ENCODE measurements around the gene CCDC85A. TPM values are rescaled to one million over a fixed set of nuclear protein-coding genes. Genes with fewer than 3 reads are reported as not detected.
A peak's percentile ranks its signal among the peaks of the same experiment; 100 is the strongest.

Gene CCDC85A
- total and polyA plus RNA-seq, 8 donors = 0.20 to 0.62 (median 0.31) TPM

DNA sequence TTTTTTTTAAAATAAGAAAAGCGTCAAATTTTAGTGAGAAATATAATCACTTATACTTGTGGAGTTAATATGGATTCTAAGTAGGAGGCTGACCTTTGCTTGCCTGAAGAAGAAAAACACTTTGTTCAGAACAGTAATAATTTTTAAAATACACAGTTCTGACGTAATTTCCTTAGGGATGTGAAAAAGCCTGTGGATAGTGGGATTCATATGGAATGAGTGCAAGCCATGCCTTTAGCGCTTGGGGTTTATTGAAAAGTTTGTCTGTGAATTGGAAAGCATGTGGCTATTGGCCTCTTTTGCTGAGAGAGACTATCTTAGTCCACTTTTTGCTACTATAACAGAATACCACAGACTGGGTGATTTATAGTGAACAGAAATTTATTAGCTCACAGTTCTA is 151.3 kb downstream of the CCDC85A start:
- ATAC-seq (no peak), DNase-seq (no peak), FAIRE-seq (no peak)
- Histone ChIP-seq H3K9me3 (no peaks in the 10 kb centered on the region), H3K4me3 (no peak overlapping the region), H3K4me1 (peaks cover 0 to 10% (median 5%) of the 10 kb centered on the region in 3 donors), H3K27ac (peak overlapping the region in 1 of 4 donors; percentile 9), H3K27me3 (no peaks in the 10 kb centered on the region), H3K36me3 (no peaks in the 10 kb centered on the region)
- intact Hi-C loops (cut with DNase I) = no loop called here
- TF ChIP-seq, protein P1, sequence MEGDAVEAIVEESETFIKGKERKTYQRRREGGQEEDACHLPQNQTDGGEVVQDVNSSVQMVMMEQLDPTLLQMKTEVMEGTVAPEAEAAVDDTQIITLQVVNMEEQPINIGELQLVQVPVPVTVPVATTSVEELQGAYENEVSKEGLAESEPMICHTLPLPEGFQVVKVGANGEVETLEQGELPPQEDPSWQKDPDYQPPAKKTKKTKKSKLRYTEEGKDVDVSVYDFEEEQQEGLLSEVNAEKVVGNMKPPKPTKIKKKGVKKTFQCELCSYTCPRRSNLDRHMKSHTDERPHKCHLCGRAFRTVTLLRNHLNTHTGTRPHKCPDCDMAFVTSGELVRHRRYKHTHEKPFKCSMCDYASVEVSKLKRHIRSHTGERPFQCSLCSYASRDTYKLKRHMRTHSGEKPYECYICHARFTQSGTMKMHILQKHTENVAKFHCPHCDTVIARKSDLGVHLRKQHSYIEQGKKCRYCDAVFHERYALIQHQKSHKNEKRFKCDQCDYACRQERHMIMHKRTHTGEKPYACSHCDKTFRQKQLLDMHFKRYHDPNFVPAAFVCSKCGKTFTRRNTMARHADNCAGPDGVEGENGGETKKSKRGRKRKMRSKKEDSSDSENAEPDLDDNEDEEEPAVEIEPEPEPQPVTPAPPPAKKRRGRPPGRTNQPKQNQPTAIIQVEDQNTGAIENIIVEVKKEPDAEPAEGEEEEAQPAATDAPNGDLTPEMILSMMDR (IDR thresholded peaks at IDR 0.05) = no peak
- WGBS, 2 donors = 86 to 93% methylated on average over 3 of the region's 3 CpGs

DNA sequence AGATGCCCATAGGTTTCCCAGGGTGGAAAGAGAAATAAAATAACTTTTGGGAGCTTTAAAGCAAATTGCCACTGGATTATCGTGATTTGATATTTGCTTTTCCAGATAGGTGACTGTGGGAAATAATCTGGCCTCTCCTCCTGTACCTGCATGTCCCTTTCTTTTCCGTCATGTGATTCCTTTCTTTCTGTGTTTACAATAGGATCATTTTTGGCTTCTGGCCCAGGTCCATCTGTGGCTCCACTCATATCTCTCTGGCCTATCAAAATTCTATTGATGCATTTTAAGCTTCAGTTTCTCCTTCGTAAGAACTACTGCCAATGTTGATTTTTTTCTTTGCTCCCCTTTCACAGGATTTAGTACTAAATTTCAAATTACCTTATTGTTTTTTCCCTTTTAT is 153.6 kb downstream of the CCDC85A start:
- ATAC-seq (peak; percentile 62 to 80 (median 65)), FAIRE-seq (no peak), DNase-seq (peak in 3 of 6 donors; percentile 17 to 41 (median 25))
- Histone ChIP-seq H3K9me3 (no peaks in the 10 kb centered on the region), H3K4me3 (no peak overlapping the region), H3K27me3 (no peaks in the 10 kb centered on the region), H3K36me3 (no peaks in the 10 kb centered on the region), H3K4me1 (peaks cover 0 to 10% (median 5%) of the 10 kb centered on the region in 3 donors), H3K27ac (no peak overlapping the region)
- 7 to 8% methylated on average over 3 of the region's 3 CpGs for WGBS, 2 donors
- TF ChIP-seq, protein P1 (IDR thresholded peaks at IDR 0.05) = no peak
- intact Hi-C loops (cut with DNase I) = no loop called here

DNA sequence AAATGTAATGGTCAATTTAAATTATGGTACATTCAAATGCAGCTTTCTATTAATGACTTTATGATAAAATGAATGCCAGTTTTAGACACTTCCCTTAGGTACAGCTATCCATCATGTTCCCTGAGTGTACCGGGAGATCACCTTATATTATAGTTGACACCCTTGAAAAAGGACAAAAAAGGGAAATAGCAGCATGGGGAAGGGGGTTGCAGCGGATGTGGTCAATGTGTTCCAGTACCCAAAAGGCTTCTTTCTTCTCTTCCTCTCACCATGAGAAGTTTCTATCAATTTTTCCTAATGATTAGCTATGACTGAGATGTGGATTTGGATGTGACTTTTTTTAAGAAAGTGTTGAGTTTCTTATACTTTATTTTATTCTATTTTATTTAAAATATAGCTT is 154.4 kb downstream of the CCDC85A start:
- intact Hi-C loops (cut with DNase I) = no loop called here
- DNase-seq (no peak), FAIRE-seq (no peak), ATAC-seq (no peak)
- H3K9me3 ChIP-seq = no peaks in the 10 kb centered on the region
- WGBS, 2 donors = 93 to 95% methylated on average over 2 of the region's 2 CpGs
- no peak overlapping the region for H3K27ac ChIP-seq
- no peaks in the 10 kb centered on the region for H3K27me3 ChIP-seq
- H3K4me1 ChIP-seq = peaks cover 0 to 10% (median 5%) of the 10 kb centered on the region in 3 donors
- H3K36me3 ChIP-seq = no peaks in the 10 kb centered on the region
- TF ChIP-seq, protein P1 (IDR thresholded peaks at IDR 0.05) = no peak
- no peak overlapping the region for H3K4me3 ChIP-seq

DNA sequence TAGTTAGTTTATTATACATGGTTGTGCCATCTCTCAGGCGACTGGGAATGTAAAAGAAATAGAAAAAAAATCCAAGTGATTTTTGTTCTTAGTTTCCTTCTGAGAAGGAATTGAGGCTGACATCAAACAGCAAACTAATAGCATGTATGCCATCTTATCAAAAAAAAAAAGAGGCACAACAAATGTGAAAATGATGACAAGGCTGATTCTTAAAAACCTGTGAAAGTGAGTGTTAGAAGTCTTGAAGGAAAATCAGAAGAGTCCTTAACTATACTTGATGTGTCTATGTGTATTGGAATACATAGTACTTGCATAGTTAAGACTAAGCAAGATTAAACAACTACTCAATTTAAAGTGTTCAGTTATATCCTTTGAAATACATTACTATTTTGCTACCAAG is 161.0 kb downstream of the CCDC85A start:
- intact Hi-C loops (cut with DNase I) = no loop called here
- Histone ChIP-seq H3K27ac (no peak overlapping the region), H3K4me3 (no peak overlapping the region), H3K4me1 (no peaks in the 10 kb centered on the region), H3K36me3 (no peaks in the 10 kb centered on the region), H3K9me3 (no peaks in the 10 kb centered on the region), H3K27me3 (no peaks in the 10 kb centered on the region)
- no peak for DNase-seq
- TF ChIP-seq, protein P1 (IDR thresholded peaks at IDR 0.05) = no peak
- no peak for FAIRE-seq
- WGBS, 2 donors = 74 to 76% methylated on average over 1 of the region's 1 CpG
- ATAC-seq = no peak

DNA sequence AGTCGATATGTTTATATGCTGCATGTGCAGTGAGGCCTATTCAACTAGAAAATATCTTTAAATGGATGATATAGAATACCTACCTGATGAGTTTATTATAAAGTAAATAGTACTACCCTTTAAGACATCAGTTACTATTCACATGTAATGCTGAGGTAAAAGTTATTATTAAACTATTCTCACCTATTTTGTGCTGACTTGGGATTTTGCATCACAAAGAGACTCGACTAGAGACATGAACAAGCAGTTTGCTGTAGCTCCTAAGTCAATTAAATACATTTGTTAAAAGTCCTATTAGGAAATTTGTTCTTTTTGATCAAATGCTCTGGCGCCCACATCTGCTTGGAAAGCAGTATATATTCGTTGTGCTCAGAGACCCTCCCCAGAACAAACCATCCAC is 164.1 kb downstream of the CCDC85A start:
- Histone ChIP-seq H3K4me1 (no peaks in the 10 kb centered on the region), H3K36me3 (no peaks in the 10 kb centered on the region), H3K4me3 (no peak overlapping the region), H3K9me3 (no peaks in the 10 kb centered on the region), H3K27me3 (no peaks in the 10 kb centered on the region), H3K27ac (no peak overlapping the region)
- ATAC-seq (no peak), DNase-seq (no peak), FAIRE-seq (no peak)
- WGBS, 2 donors = 77 to 84% methylated on average over 4 of the region's 4 CpGs
- TF ChIP-seq, protein P1 (IDR thresholded peaks at IDR 0.05) = no peak
- intact Hi-C loops (cut with DNase I) = no loop called here
